K562 (cell line): ENCODE measurements around the gene ZC3H15. TPM values are rescaled to one million over a fixed set of nuclear protein-coding genes. Genes with fewer than 3 reads are reported as not detected.
A peak's percentile ranks its signal among the peaks of the same experiment; 100 is the strongest.

Experiments
- ATAC-seq: fragments of 200-7000 bp; cut with Tn5 transposase; 3 replicates; pipeline ENCODE4 v1.9.1; 2020; ENCODE audit warnings: moderate library complexity
- BruUV-seq: library from RNA; stranded (reverse); fragments of 400-500 nt; replicated peaks from 2 replicates; lab custom pipeline; 2021; lab: Mats Ljungman, UMichigan
- CTCF ChIA-PET: fragments of 300-600 bp; formaldehyde crosslinking; extraction: SDS; loops from one replicate; lab custom pipeline; 2021; ENCODE audit warnings: low intra/inter-chr PET ratio; lab: Yijun Ruan, JAX
- POLR2A ChIA-PET: fragments of 300-600, 350-650 bp; sonication (Branson Sonifier 250); formaldehyde crosslinking; extraction: SDS; loops from one replicate; lab custom pipeline; 2021; ENCODE audit warnings: antibody characterized with exemption, inconsistent platforms; lab: Yijun Ruan, JAX
- DNase-seq, 4 experiments: peaks; one replicate each; pipeline versions ENCODE4 v3.0.0 to v3.0.0-alpha.2; 2011 to 2018; ENCODE audit warnings: low spot score in 3 of 4, mixed read lengths in 3 of 4; ENCODE audit errors: extremely low read depth in 1 of 4
- FAIRE-seq: peaks from 2 replicates; lab custom pipeline; 2011; peaks lifted over from hg19 to GRCh38; lab: Jason Lieb, UNC
- H2AFZ ChIP-seq: 2 replicates; pipeline ENCODE4 v1.6.0; 2011; ENCODE audit warnings: low read depth, low read length, control low read depth, inconsistent platforms
- H3K27ac ChIP-seq: fragments of 200-600 bp; 3 replicates; pipeline ENCODE4 v1.8.0; 2011; ENCODE audit warnings: low read depth, mild to moderate bottlenecking, control low read depth, inconsistent platforms, low read length, moderate library complexity, mixed read lengths; ENCODE audit errors: extremely low read depth
- H3K27me3 ChIP-seq, 2 experiments: fragments of 300-600 bp in 1 of 2; 2 replicates in 1 of 2; 3 replicates in 1 of 2; pipeline versions ENCODE4 v1.6.0 to v1.8.0; 2011; ENCODE audit warnings: inconsistent platforms in 2 of 2, low read length in 2 of 2, mild to moderate bottlenecking in 1 of 2, mixed read lengths in 1 of 2, moderate library complexity in 1 of 2; ENCODE audit not compliant: control insufficient read depth in 2 of 2, insufficient read depth in 2 of 2
- H3K36me3 ChIP-seq: fragments of 300-600 bp; 3 replicates; pipeline ENCODE4 v1.8.0; 2011; ENCODE audit warnings: mild to moderate bottlenecking, low read length, inconsistent platforms; ENCODE audit not compliant: control insufficient read depth, insufficient read depth
- H3K4me1 ChIP-seq, 2 experiments: fragments of 200-600 bp in 1 of 2; replicated peaks in 1 of 2; 2 replicates in 1 of 2; 3 replicates in 1 of 2; pipeline versions ENCODE4 v1.5.1 to v1.8.0; 2011; ENCODE audit warnings: inconsistent platforms in 2 of 2, low read length in 2 of 2, mild to moderate bottlenecking in 1 of 2, mixed read lengths in 1 of 2, moderate library complexity in 1 of 2; ENCODE audit not compliant: control insufficient read depth in 2 of 2, insufficient read depth in 2 of 2
- H3K4me2 ChIP-seq: 2 replicates; pipeline ENCODE4 v1.6.1; 2011; ENCODE audit warnings: low read length, control low read depth, inconsistent platforms, mixed read lengths; ENCODE audit not compliant: insufficient read depth
- H3K4me3 ChIP-seq: fragments of 200-600 bp; sonication (generic), shearing (Covaris generic); 2 replicates; pipeline ENCODE4 v1.5.1; 2016; ENCODE audit warnings: control low read depth, inconsistent platforms
- H3K79me2 ChIP-seq: fragments of 200-600 bp; 3 replicates; pipeline ENCODE4 v1.8.0; 2011; ENCODE audit warnings: low read length, inconsistent platforms; ENCODE audit not compliant: control insufficient read depth, insufficient read depth
- H3K9ac ChIP-seq, 2 experiments: 2 replicates each; pipeline versions ENCODE4 v1.6.0 to v1.6.1; 2011; ENCODE audit warnings: low read depth in 2 of 2, low read length in 2 of 2, control low read depth in 1 of 2, inconsistent platforms in 1 of 2, mild to moderate bottlenecking in 1 of 2, mixed read lengths in 1 of 2; ENCODE audit not compliant: insufficient read depth in 1 of 2
- H3K9me1 ChIP-seq: one replicate; pipeline ENCODE4 v1.6.0; 2011; ENCODE audit warnings: inconsistent platforms, mild to moderate bottlenecking, low read length, moderate library complexity; ENCODE audit not compliant: control insufficient read depth, insufficient read depth
- H3K9me3 ChIP-seq: replicated peaks from 2 replicates; pipeline ENCODE4 v1.5.1; 2011; ENCODE audit warnings: low read depth, low read length, inconsistent platforms; ENCODE audit not compliant: control insufficient read depth, insufficient read depth
- H4K20me1 ChIP-seq: replicated peaks from 2 replicates; pipeline ENCODE4 v1.6.1; 2011; ENCODE audit warnings: low read length, inconsistent platforms, mixed read lengths; ENCODE audit not compliant: control insufficient read depth, insufficient read depth
- CBX3 ChIP-seq, 2 experiments: IDR thresholded peaks; 1 replicate in 1 of 2; 2 replicates in 1 of 2; pipeline ENCODE4 v1.6.1; 2012; ENCODE audit warnings: inconsistent platforms in 2 of 2, low read length in 2 of 2, borderline replicate concordance in 1 of 2, control low read depth in 1 of 2
- CREM ChIP-seq: IDR thresholded peaks from 2 replicates; pipeline ENCODE4 v1.6.1; 2014; ENCODE audit warnings: antibody characterized with exemption, low read depth
- MAFF ChIP-seq: IDR thresholded peaks from 2 replicates; pipeline ENCODE4 v1.6.1; 2012; ENCODE audit warnings: low read length, improper control_type of control experiment
- MAFG ChIP-seq: fragments of 450-650 bp; conservative IDR thresholded peaks from 2 replicates; pipeline ENCODE4 v1.6.1; 2016; ENCODE audit warnings: missing genetic modification characterization, missing compliant biosample characterization
- NFE2 ChIP-seq: IDR thresholded peaks from 2 replicates; pipeline ENCODE4 v1.6.1; 2014; ENCODE audit warnings: antibody characterized with exemption, low read depth
- RFX1 ChIP-seq: fragments of 450-650 bp; IDR thresholded peaks from 2 replicates; pipeline ENCODE4 v1.6.1; 2016; ENCODE audit warnings: mild to moderate bottlenecking, moderate library complexity
- SIX5 ChIP-seq, 2 experiments: IDR thresholded peaks; 2 replicates each; pipeline ENCODE4 v1.6.1; 2011; ENCODE audit warnings: low read length in 2 of 2, borderline replicate concordance in 1 of 2, low read depth in 1 of 2, mild to moderate bottlenecking in 1 of 2, moderate library complexity in 1 of 2; ENCODE audit not compliant: insufficient read depth in 1 of 2
- TBP ChIP-seq: optimal IDR thresholded peaks from 2 replicates; pipeline ENCODE3; 2011; ENCODE audit warnings: low read depth, low read length, improper control_type of control experiment
- ZNF75A ChIP-seq: fragments of 450-650 bp; formaldehyde crosslinking; IDR thresholded peaks from 2 replicates; pipeline ENCODE4 v1.4.0; 2020; ENCODE audit warnings: mild to moderate bottlenecking
- WGBS: fragments of 100-300 bp; shearing (Covaris generic); methylation state at CpG from one replicate; pipeline ENCODE4 v1.1.6; 2016; ENCODE audit warnings: low coverage, mixed read lengths; ENCODE audit not compliant: insufficient coverage; ENCODE audit errors: missing lambda C conversion rate; 5-methylcytosine and 5-hydroxymethylcytosine counted together
- in situ Hi-C: fragments of 300-500 bp; cut with MboI; formaldehyde crosslinking; loops from 4 replicates; pipeline ENCODE4 v1.15.0; 2018; ENCODE audit warnings: inconsistent platforms, mixed read lengths
- intact Hi-C: fragments of 100-400 bp; cut with micrococcal nuclease; formaldehyde crosslinking; loops from 2 replicates; pipeline ENCODE4 v1.14.2; 2022
- polyA plus RNA-seq, 8 experiments: library from polyadenylated mRNA; depleted of rRNA in 4 of 8; stranded (reverse) in 5 of 8; unstranded in 3 of 8; fragments of >200 nt; fragmentation: Nextera tagmentation in 2 of 8; fragmentation: Illumina TruSeq in 1 of 8; extraction: Ambion mirVana in 2 of 8; extraction: Trizol in 1 of 8; gene quantifications; 2 replicates each; pipeline versions ENCODE4 v1.2.1 to v1.2.3, GENCODE V29; 2011 to 2014; ENCODE audit warnings: inconsistent platforms in 1 of 8, missing spikeins in 1 of 8
- total RNA-seq, 7 experiments: library from RNA; depleted of rRNA in 6 of 7; stranded (reverse); fragments of >200 nt in 6 of 7; fragmentation: Illumina TruSeq in 2 of 7; extraction: Trizol in 2 of 7; gene quantifications; 2 replicates each; pipeline versions ENCODE4 v1.2.1 to v1.2.3, GENCODE V29; 2011 to 2021; ENCODE audit warnings: low replicate concordance in 1 of 7
- TF ChIP-seq, protein P1 (sequence below): fragments of 150-350 bp; IDR thresholded peaks from 2 replicates; pipeline ENCODE4 v1.6.1; 2014; ENCODE audit warnings: low read depth, mild to moderate bottlenecking, low read length, borderline replicate concordance

ZC3H15 gene
- total and polyA plus RNA-seq, 9 of the 15 experiments (the other 6 are each of a cell fraction or from before 2014, with no cell fraction given) = 132 to 286 (median 189) TPM

DNA sequence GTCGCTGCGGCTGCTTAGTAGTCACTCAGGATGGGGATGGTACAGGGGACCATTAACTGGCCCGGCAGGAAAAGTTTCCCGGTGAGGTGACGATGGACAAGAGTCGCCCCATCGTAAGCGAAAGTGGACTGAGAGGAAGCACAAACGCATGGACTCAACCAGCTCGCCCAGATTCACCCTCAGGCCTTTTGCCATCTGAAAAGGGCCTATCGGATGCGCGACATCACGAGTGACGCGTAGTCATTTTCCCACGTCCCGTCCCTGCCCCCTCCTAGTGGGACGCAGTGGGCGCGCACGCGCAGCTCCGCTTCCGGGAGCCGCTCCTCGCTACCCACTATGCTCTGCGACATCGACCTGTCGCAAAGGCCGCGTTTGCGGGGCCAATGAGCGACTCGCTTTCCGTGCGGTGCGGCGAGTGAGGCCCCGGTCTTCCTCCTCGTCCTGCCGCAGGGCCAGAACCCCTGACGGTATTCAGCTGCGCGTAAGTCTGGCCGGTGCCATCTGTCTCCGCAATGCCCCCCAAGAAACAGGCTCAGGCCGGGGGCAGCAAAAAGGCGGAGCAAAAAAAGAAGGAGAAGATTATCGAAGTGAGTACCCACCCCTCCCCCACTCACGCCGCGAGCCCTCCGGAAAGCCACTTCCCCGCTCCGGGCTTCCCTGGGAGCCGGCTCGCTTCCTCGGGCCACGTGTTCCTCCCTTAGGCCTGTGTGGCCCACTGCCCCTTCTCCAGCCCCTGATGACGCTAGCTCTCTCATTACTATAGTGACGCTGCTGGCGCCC is at the start of gene ZC3H15 (continued):
- peak; percentile 91 for TF ChIP-seq CREM
- TF ChIP-seq SIX5 (IDR thresholded peaks at IDR 0.05; ENCODE audit: borderline replicate concordance in 1 of 2, insufficient read depth in 1 of 2, low read depth in 1 of 2, low read length in 2 of 2) = peak in 1 of 2 experiments; percentile 21; a peak in 1 of 4 replicates
- peak; percentile 94 for TF ChIP-seq TBP

DNA sequence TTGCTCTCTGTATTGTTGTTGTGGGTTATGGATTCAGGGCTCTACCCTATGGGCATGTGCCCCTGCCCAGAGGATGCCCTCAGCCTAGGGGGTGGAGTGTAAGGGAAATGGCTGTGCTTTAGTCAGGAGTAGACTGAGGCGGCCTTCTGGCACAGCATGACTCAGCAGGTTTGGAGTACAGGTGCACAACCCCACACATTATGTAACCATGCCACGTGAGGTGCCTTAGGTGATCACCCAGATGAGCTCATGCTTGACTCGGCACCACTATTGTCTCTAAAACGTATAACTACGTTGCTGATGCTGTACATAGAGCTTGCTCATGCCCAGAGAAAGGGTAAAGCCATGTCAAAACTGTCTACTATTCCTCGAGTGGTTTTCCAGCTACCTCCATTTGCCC is 48.3 kb upstream of the ZC3H15 start:
- intact Hi-C loops = no loop called here
- peaks cover 18% of the 10 kb centered on the region for H3K9me3 ChIP-seq
- DNase-seq (no peak), FAIRE-seq (no peak), ATAC-seq (no peak)
- peaks cover 0 to 5% of the 10 kb centered on the region in 2 experiments; a peak in 2 of 5 replicates for H3K4me1 ChIP-seq
- no peak overlapping the region for H2AFZ ChIP-seq
- TF ChIP-seq RFX1 (no peak), NFE2 (peak; percentile 53; the same call in 1 of the 2 replicates), ZNF75A (CRISPR knock-in tag) (no peak), MAFG (tag) (0 out of 2 replicates have a peak, but pooled peaks have one; percentile 16), CBX3 (IDR thresholded peaks at IDR 0.05; ENCODE audit: borderline replicate concordance in 1 of 2, low read length in 2 of 2) (peak in 1 of 2 experiments; percentile 33; a peak in 1 of 3 replicates), MAFF (peak; percentile 43; the same call in 1 of the 2 replicates)
- TF ChIP-seq, protein P1, sequence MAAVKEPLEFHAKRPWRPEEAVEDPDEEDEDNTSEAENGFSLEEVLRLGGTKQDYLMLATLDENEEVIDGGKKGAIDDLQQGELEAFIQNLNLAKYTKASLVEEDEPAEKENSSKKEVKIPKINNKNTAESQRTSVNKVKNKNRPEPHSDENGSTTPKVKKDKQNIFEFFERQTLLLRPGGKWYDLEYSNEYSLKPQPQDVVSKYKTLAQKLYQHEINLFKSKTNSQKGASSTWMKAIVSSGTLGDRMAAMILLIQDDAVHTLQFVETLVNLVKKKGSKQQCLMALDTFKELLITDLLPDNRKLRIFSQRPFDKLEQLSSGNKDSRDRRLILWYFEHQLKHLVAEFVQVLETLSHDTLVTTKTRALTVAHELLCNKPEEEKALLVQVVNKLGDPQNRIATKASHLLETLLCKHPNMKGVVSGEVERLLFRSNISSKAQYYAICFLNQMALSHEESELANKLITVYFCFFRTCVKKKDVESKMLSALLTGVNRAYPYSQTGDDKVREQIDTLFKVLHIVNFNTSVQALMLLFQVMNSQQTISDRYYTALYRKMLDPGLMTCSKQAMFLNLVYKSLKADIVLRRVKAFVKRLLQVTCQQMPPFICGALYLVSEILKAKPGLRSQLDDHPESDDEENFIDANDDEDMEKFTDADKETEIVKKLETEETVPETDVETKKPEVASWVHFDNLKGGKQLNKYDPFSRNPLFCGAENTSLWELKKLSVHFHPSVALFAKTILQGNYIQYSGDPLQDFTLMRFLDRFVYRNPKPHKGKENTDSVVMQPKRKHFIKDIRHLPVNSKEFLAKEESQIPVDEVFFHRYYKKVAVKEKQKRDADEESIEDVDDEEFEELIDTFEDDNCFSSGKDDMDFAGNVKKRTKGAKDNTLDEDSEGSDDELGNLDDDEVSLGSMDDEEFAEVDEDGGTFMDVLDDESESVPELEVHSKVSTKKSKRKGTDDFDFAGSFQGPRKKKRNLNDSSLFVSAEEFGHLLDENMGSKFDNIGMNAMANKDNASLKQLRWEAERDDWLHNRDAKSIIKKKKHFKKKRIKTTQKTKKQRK = peak; percentile 52; the same call in 1 of the 2 replicates
- H3K36me3 ChIP-seq = no peaks in the 10 kb centered on the region
- H3K27me3 ChIP-seq = no peaks in the 10 kb centered on the region; a peak in 1 of 5 replicates
- CTCF ChIA-PET = no interaction called here
- H4K20me1 ChIP-seq = no peaks in the 10 kb centered on the region
- H3K27ac ChIP-seq = no peak overlapping the region
- POLR2A ChIA-PET = interaction anchor here (0.6 kb wide), 1 partner anchor 24 kb away, joined by 3 read pairs; no protein-coding TSS in a partner anchor
- H3K4me2 ChIP-seq = no peak overlapping the region
- no peaks in the 10 kb centered on the region for H3K79me2 ChIP-seq
- no TSS peak for BruUV-seq
- H3K9ac ChIP-seq = no peak overlapping the region
- H3K9me1 ChIP-seq = no peaks in the 10 kb centered on the region
- WGBS = 38% methylated on average over 6 of the region's 6 CpGs
- in situ Hi-C loops = no loop called here
- H3K4me3 ChIP-seq = no peak overlapping the region
